Liver (tissue), 9 donors: ENCODE measurements around the gene LIMA1. TPM values are rescaled to one million over a fixed set of nuclear protein-coding genes. Genes with fewer than 3 reads are reported as not detected.

Experiments used
- DNase-seq: peaks from one replicate; pipeline ENCODE4 v3.0.0-alpha.2; 2017; ENCODE audit warnings: low spot score
- H3K27ac ChIP-seq, 2 donors: one replicate each; pipeline ENCODE4 v1.7.0; 2013; ENCODE audit warnings: inconsistent platforms in 2 of 2, low read length in 2 of 2, control low read depth in 1 of 2, low read depth in 1 of 2, mild to moderate bottlenecking in 1 of 2
- H3K27me3 ChIP-seq, 4 donors: one replicate each; pipeline versions ENCODE4 v1.6.1 to v1.7.0; 2013; ENCODE audit warnings: low read length in 3 of 4, inconsistent platforms in 1 of 4, mild to moderate bottlenecking in 1 of 4, moderate library complexity in 1 of 4; ENCODE audit not compliant: control insufficient read depth in 4 of 4, insufficient read depth in 4 of 4
- H3K36me3 ChIP-seq, 4 donors: one replicate each; pipeline versions ENCODE4 v1.6.1 to v1.7.0; 2013; ENCODE audit warnings: low read length in 3 of 4, mild to moderate bottlenecking in 3 of 4, low read depth in 1 of 4, moderate library complexity in 1 of 4; ENCODE audit not compliant: control insufficient read depth in 4 of 4, insufficient read depth in 3 of 4
- H3K4me1 ChIP-seq, 4 donors: one replicate each; pipeline versions ENCODE4 v1.6.1 to v1.7.0; 2013; ENCODE audit warnings: low read length in 3 of 4, mild to moderate bottlenecking in 3 of 4, moderate library complexity in 1 of 4; ENCODE audit not compliant: control insufficient read depth in 4 of 4, insufficient read depth in 4 of 4
- H3K4me3 ChIP-seq, 3 donors: one replicate each; pipeline versions ENCODE4 v1.6.1 to v1.7.0; 2013; ENCODE audit warnings: low read length in 3 of 3, control low read depth in 1 of 3, low read depth in 1 of 3, mild to moderate bottlenecking in 1 of 3
- H3K9ac ChIP-seq, 2 donors: one replicate each; pipeline ENCODE4 v1.7.0; 2013; ENCODE audit warnings: low read length in 2 of 2, mild to moderate bottlenecking in 2 of 2, moderate library complexity in 2 of 2, control low read depth in 1 of 2, low read depth in 1 of 2
- H3K9me3 ChIP-seq, 4 donors: one replicate each; pipeline versions ENCODE4 v1.6.1 to v1.7.0; 2013; ENCODE audit warnings: low read length in 3 of 4; ENCODE audit not compliant: control insufficient read depth in 4 of 4
- EGR1 ChIP-seq, 2 donors: IDR thresholded peaks; 2 replicates each; pipeline ENCODE4 v1.6.1; 2016 to 2018; ENCODE audit warnings: antibody characterized with exemption in 2 of 2, low read depth in 2 of 2
- FOXA1 ChIP-seq: IDR thresholded peaks from 2 replicates; pipeline ENCODE4 v1.6.1; 2016; ENCODE audit warnings: antibody characterized with exemption
- FOXA2 ChIP-seq: IDR thresholded peaks from 2 replicates; pipeline ENCODE4 v1.6.1; 2016; ENCODE audit warnings: antibody characterized with exemption
- GABPA ChIP-seq, 2 donors: IDR thresholded peaks in 1 of 2; conservative IDR thresholded peaks in 1 of 2; 2 replicates each; pipeline ENCODE4 v1.6.1; 2016; ENCODE audit warnings: antibody characterized with exemption in 2 of 2, mild to moderate bottlenecking in 1 of 2, moderate library complexity in 1 of 2
- HNF4A ChIP-seq, 2 donors: conservative IDR thresholded peaks; 2 replicates each; pipeline ENCODE4 v1.6.1; 2016; ENCODE audit warnings: antibody characterized with exemption in 2 of 2, mild to moderate bottlenecking in 2 of 2
- HNF4G ChIP-seq: IDR thresholded peaks from 2 replicates; pipeline ENCODE4 v1.6.1; 2016; ENCODE audit warnings: antibody characterized with exemption
- JUND ChIP-seq, 2 donors: IDR thresholded peaks; 2 replicates each; pipeline ENCODE4 v1.6.1; 2016; ENCODE audit warnings: antibody characterized with exemption in 2 of 2
- MAX ChIP-seq: IDR thresholded peaks from 2 replicates; pipeline ENCODE4 v1.6.1; 2016; ENCODE audit warnings: antibody characterized with exemption
- NR2F2 ChIP-seq: IDR thresholded peaks from 2 replicates; pipeline ENCODE4 v1.6.1; 2016; ENCODE audit warnings: antibody characterized with exemption
- RAD21 ChIP-seq, 2 donors: IDR thresholded peaks; 2 replicates each; pipeline ENCODE4 v1.6.1; 2016; ENCODE audit warnings: antibody characterized with exemption in 2 of 2, mild to moderate bottlenecking in 2 of 2
- RXRA ChIP-seq, 2 donors: IDR thresholded peaks; 2 replicates each; pipeline ENCODE4 v1.6.1; 2017 to 2018; ENCODE audit warnings: antibody characterized with exemption in 2 of 2, mild to moderate bottlenecking in 1 of 2
- SP1 ChIP-seq: IDR thresholded peaks from 2 replicates; pipeline ENCODE4 v1.6.1; 2018; ENCODE audit warnings: antibody characterized with exemption, mild to moderate bottlenecking
- TAF1 ChIP-seq: conservative IDR thresholded peaks from 2 replicates; pipeline ENCODE4 v1.6.1; 2016; ENCODE audit warnings: antibody characterized with exemption, mild to moderate bottlenecking
- YY1 ChIP-seq: IDR thresholded peaks from 2 replicates; pipeline ENCODE4 v1.6.1; 2016; ENCODE audit warnings: antibody characterized with exemption, mild to moderate bottlenecking
- ZBTB33 ChIP-seq: IDR thresholded peaks from 2 replicates; pipeline ENCODE4 v1.6.1; 2016; ENCODE audit warnings: antibody characterized with exemption
- WGBS: extraction: QIAGEN DNeasy Blood & Tissue Kit; methylation state at CpG from one replicate; pipeline ENCODE4 v1.1.7; 2013; 5-methylcytosine and 5-hydroxymethylcytosine counted together
- polyA plus RNA-seq, 2 donors: library from polyadenylated mRNA; stranded (reverse) in 1 of 2; unstranded in 1 of 2; fragments of 200-250 nt in 1 of 2; fragments of >200 nt in 1 of 2; fragmentation: Nextera tagmentation in 1 of 2; extraction: Ambion mirVana in 1 of 2; gene quantifications; one replicate each; pipeline versions ENCODE4 v1.2.1 to v1.2.3, GENCODE V29; 2013 to 2015
- total RNA-seq, 2 donors: library from RNA; depleted of rRNA; stranded (reverse); fragments of >200 nt; gene quantifications; one replicate each; pipeline ENCODE4 v1.2.3, GENCODE V29; 2014
- TF ChIP-seq, protein P1 (sequence below): IDR thresholded peaks from 2 replicates; pipeline ENCODE4 v1.6.1; 2016; ENCODE audit warnings: antibody characterized with exemption
- TF ChIP-seq, protein P2 (sequence below): fragments of 150-350 bp; IDR thresholded peaks from 2 replicates; pipeline ENCODE4 v1.5.1; 2017; ENCODE audit warnings: improper control_type of control experiment, low read depth, low read length; ENCODE audit not compliant: missing input control
- TF ChIP-seq, protein P3 (sequence below): IDR thresholded peaks from 2 replicates; pipeline ENCODE4 v1.6.1; 2016; ENCODE audit warnings: antibody characterized with exemption, mild to moderate bottlenecking
- donor health status: healthy.
- donor health status: healthy.
- donor health status: healthy.
- donor health status: healthy.
- donor health status: healthy.

The LIMA1 gene
- total and polyA plus RNA-seq, 4 donors, result 8.1 to 17.5 (median 13.5) TPM

DNA sequence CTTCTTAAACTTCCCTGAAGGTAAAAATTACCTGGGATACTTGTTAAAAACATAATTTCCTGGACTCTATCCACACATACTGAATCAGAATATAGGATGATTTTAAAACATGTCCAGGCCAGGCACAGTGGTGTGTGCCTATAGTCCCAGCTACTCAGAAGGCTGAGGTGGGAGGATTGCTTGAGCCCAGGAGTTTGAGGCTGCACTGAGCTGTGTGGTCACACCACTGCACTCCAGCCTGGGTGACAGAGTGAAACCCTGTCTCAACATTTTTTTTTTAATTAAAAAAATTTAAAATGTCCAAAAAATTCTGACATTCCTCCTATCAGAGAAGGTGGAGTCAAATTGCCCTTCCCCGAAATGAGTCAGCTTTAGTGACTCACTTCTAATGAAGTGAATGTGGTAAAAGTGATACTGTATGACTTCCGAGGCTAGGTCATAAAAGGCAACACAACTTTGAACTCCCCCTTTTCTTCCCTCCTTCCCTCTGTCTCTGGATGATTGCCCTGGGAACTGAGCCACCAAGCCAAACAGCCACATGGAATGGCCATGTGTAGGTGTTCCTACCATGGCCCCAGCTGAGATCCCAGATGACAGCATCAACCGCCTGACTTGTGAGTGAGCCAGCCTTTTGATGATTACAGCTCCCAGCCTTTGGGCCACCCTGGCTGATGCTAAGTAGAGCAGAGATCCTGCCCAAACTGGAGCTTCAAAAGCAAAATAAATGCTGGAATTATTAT lies 36.3 kb downstream of the LIMA1 start:
- Histone ChIP-seq H3K4me3 (no peak overlapping the region), H3K27me3 (no peaks in the 10 kb centered on the region), H3K4me1 (peaks cover 0 to 7% (median 6%) of the 10 kb centered on the region in 4 donors), H3K27ac (no peak overlapping the region), H3K9me3 (no peaks in the 10 kb centered on the region), H3K9ac (no peak overlapping the region), H3K36me3 (peaks cover 0 to 4% (median 0%) of the 10 kb centered on the region in 4 donors)
- no peak for TF ChIP-seq RAD21 (IDR thresholded peaks at IDR 0.05)
- peak in 1 of 2 donors; percentile 70 for TF ChIP-seq JUND (IDR thresholded peaks at IDR 0.05)
- peak in 1 of 2 donors; percentile 21 for TF ChIP-seq RXRA (IDR thresholded peaks at IDR 0.05)
- TF ChIP-seq TAF1, result no peak
- DNase-seq, result no peak
- WGBS, result 76% methylated on average over 3 of the region's 3 CpGs

DNA sequence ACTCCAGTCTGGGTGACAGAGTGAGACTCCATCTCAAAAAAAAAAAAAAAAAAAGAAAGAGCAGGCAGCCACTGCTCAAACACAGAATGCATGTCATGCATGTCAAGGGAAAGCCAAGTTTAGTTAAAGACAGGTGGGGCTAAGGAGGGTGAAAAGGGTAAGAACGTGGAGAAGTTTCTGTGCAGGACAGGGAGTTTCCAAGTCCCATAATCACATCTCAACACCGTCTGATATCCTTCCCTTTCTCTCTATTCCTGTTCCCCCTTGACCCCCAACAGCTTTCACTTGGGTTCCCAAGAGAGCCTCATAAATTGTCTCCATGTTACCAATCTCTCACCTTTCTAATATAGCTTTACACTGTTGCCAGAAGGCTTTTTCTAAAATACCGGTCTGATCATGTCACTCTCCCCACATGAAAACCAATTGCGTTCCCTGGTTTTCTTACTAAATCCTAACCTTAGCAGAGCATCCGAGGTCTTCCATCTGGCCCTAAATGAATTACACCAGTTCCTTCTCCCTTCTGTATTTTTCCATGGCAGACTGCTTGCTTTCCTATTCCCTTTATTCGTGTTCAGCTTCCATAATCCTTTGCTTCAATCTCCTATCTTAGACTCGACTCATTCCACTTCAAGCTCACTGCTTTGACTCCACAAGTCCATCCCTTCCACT lies 37.0 kb downstream of the LIMA1 start:
- Histone ChIP-seq H3K27me3 (no peaks in the 10 kb centered on the region), H3K4me1 (peaks cover 0 to 9% (median 8%) of the 10 kb centered on the region in 4 donors), H3K9me3 (no peaks in the 10 kb centered on the region), H3K27ac (no peak overlapping the region), H3K4me3 (no peak overlapping the region), H3K36me3 (peaks cover 0 to 4% (median 0%) of the 10 kb centered on the region in 4 donors), H3K9ac (no peak overlapping the region)
- TF ChIP-seq RXRA (IDR thresholded peaks at IDR 0.05) (no peak), FOXA2 (no peak), MAX (no peak), HNF4G (no peak), SP1 (no peak), EGR1 (IDR thresholded peaks at IDR 0.05; ENCODE audit: low read depth in 2 of 2) (no peak), GABPA (IDR thresholded peaks at IDR 0.05 in 1 of 2, conservative IDR thresholded peaks at IDR 0.05 in 1 of 2) (no peak), YY1 (no peak), NR2F2 (no peak)
- TF ChIP-seq, protein P1, sequence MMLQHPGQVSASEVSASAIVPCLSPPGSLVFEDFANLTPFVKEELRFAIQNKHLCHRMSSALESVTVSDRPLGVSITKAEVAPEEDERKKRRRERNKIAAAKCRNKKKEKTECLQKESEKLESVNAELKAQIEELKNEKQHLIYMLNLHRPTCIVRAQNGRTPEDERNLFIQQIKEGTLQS, result no peak
- 88% methylated on average over 7 of the region's 7 CpGs for WGBS
- no peak for DNase-seq

- peaks cover 0 to 4% (median 0%) of the 10 kb centered on the region in 4 donors for H3K36me3 ChIP-seq
- no peak overlapping the region for H3K27ac ChIP-seq
- no peak overlapping the region for H3K4me3 ChIP-seq
- no peaks in the 10 kb centered on the region for H3K9me3 ChIP-seq
- H3K9ac ChIP-seq, result no peak overlapping the region
- peaks cover 0 to 11% (median 3%) of the 10 kb centered on the region in 4 donors for H3K4me1 ChIP-seq
- H3K27me3 ChIP-seq, result no peaks in the 10 kb centered on the region
- no peak for DNase-seq
- WGBS, result 93% methylated on average over 1 of the region's 1 CpG
- no peak for TF ChIP-seq FOXA2
- TF ChIP-seq FOXA1, result no peak
- TF ChIP-seq SP1, result no peak
- no peak for TF ChIP-seq GABPA (IDR thresholded peaks at IDR 0.05 in 1 of 2, conservative IDR thresholded peaks at IDR 0.05 in 1 of 2)
- TF ChIP-seq, protein P2, sequence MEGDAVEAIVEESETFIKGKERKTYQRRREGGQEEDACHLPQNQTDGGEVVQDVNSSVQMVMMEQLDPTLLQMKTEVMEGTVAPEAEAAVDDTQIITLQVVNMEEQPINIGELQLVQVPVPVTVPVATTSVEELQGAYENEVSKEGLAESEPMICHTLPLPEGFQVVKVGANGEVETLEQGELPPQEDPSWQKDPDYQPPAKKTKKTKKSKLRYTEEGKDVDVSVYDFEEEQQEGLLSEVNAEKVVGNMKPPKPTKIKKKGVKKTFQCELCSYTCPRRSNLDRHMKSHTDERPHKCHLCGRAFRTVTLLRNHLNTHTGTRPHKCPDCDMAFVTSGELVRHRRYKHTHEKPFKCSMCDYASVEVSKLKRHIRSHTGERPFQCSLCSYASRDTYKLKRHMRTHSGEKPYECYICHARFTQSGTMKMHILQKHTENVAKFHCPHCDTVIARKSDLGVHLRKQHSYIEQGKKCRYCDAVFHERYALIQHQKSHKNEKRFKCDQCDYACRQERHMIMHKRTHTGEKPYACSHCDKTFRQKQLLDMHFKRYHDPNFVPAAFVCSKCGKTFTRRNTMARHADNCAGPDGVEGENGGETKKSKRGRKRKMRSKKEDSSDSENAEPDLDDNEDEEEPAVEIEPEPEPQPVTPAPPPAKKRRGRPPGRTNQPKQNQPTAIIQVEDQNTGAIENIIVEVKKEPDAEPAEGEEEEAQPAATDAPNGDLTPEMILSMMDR, result no peak
- TF ChIP-seq, protein P3, sequence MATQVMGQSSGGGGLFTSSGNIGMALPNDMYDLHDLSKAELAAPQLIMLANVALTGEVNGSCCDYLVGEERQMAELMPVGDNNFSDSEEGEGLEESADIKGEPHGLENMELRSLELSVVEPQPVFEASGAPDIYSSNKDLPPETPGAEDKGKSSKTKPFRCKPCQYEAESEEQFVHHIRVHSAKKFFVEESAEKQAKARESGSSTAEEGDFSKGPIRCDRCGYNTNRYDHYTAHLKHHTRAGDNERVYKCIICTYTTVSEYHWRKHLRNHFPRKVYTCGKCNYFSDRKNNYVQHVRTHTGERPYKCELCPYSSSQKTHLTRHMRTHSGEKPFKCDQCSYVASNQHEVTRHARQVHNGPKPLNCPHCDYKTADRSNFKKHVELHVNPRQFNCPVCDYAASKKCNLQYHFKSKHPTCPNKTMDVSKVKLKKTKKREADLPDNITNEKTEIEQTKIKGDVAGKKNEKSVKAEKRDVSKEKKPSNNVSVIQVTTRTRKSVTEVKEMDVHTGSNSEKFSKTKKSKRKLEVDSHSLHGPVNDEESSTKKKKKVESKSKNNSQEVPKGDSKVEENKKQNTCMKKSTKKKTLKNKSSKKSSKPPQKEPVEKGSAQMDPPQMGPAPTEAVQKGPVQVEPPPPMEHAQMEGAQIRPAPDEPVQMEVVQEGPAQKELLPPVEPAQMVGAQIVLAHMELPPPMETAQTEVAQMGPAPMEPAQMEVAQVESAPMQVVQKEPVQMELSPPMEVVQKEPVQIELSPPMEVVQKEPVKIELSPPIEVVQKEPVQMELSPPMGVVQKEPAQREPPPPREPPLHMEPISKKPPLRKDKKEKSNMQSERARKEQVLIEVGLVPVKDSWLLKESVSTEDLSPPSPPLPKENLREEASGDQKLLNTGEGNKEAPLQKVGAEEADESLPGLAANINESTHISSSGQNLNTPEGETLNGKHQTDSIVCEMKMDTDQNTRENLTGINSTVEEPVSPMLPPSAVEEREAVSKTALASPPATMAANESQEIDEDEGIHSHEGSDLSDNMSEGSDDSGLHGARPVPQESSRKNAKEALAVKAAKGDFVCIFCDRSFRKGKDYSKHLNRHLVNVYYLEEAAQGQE, result no peak
- no peak for TF ChIP-seq HNF4G
- TF ChIP-seq, protein P1, result no peak
- no peak for TF ChIP-seq NR2F2
- TF ChIP-seq HNF4A (conservative IDR thresholded peaks at IDR 0.05), result no peak
- TF ChIP-seq RAD21 (IDR thresholded peaks at IDR 0.05), result no peak
- TF ChIP-seq TAF1, result no peak
- no peak for TF ChIP-seq EGR1 (IDR thresholded peaks at IDR 0.05; ENCODE audit: low read depth in 2 of 2)
- no peak for TF ChIP-seq YY1
- no peak for TF ChIP-seq JUND (IDR thresholded peaks at IDR 0.05)
- no peak for TF ChIP-seq ZBTB33
Measured at GRCh38 chr12:50243507-50243906, 39.8 kb downstream of the LIMA1 start.
